ENCODE measurements around the gene PRDM16.

GRCh38 chr1:3022976-3023375, 46.0 kb upstream of the PRDM16 start:
- no peak for TF ChIP-seq ZNF416 (CRISPR knock-in tag; IDR thresholded peaks at IDR 0.05)
- no peak for TF ChIP-seq ZNF121 (CRISPR knock-in tag; IDR thresholded peaks at IDR 0.05)
